Measurements from ENCODE around the gene AQP7.

- no peak for TF ChIP-seq POLR2A (IDR thresholded peaks at IDR 0.05)
- TF ChIP-seq, protein P1, sequence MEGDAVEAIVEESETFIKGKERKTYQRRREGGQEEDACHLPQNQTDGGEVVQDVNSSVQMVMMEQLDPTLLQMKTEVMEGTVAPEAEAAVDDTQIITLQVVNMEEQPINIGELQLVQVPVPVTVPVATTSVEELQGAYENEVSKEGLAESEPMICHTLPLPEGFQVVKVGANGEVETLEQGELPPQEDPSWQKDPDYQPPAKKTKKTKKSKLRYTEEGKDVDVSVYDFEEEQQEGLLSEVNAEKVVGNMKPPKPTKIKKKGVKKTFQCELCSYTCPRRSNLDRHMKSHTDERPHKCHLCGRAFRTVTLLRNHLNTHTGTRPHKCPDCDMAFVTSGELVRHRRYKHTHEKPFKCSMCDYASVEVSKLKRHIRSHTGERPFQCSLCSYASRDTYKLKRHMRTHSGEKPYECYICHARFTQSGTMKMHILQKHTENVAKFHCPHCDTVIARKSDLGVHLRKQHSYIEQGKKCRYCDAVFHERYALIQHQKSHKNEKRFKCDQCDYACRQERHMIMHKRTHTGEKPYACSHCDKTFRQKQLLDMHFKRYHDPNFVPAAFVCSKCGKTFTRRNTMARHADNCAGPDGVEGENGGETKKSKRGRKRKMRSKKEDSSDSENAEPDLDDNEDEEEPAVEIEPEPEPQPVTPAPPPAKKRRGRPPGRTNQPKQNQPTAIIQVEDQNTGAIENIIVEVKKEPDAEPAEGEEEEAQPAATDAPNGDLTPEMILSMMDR (IDR thresholded peaks at IDR 0.05): no peak
- TF ChIP-seq POLR2AphosphoS5 (IDR thresholded peaks at IDR 0.05): no peak
- TF ChIP-seq EP300 (IDR thresholded peaks at IDR 0.05): no peak
Observed at GRCh38 chr9:33450621-33451146, 48.3 kb upstream of the AQP7 start.
